ENCODE measurements around the gene GUCA2B. TPM values are rescaled to one million over a fixed set of nuclear protein-coding genes. Genes with fewer than 3 reads are reported as not detected.
A peak's percentile ranks its signal among the peaks of the same experiment; 100 is the strongest.

GUCA2B gene
- total RNA-seq, 1 donor from 2014 or later, result not detected

- intact Hi-C loops (cut with DNase I), result loop anchor here (10.0 kb wide), 1 partner anchor 605 kb away; the partner anchor contains the start of gene CLDN19
- DNase-seq (ENCODE audit: missing footprints), result no peak
- no peak for ATAC-seq
Observed at GRCh38 chr1:42140191-42140590, 13.0 kb upstream of the GUCA2B start.

- ATAC-seq (no peak), DNase-seq (ENCODE audit: missing footprints) (no peak)
- intact Hi-C loops (cut with DNase I), result loop anchor here (10.0 kb wide), 1 partner anchor 603 kb away; the partner anchor contains the start of gene CLDN19
Observed at GRCh38 chr1:42141978-42142377, 11.2 kb upstream of the GUCA2B start.

- intact Hi-C loops (cut with DNase I), result loop anchor here (10.0 kb wide), 1 partner anchor 602 kb away; the partner anchor contains the start of gene CLDN19
- no peak for DNase-seq (ENCODE audit: missing footprints)
- no peak for ATAC-seq
Observed at GRCh38 chr1:42142894-42143675, 10.1 kb upstream of the GUCA2B start.

GRCh38 chr1:42143896-42144710 is 9.1 kb upstream of the GUCA2B start:
- no peak for ATAC-seq
- intact Hi-C loops (cut with DNase I), result loop anchor here (10.0 kb wide), 1 partner anchor 601 kb away; the partner anchor contains the start of gene CLDN19
- no peak for DNase-seq (ENCODE audit: missing footprints)

- no peak for ATAC-seq
- intact Hi-C loops (cut with DNase I), result loop anchor here (10.0 kb wide), 1 partner anchor 600 kb away; the partner anchor contains the start of gene CLDN19
- DNase-seq (ENCODE audit: missing footprints), result no peak
Observed at GRCh38 chr1:42144711-42145388, 8.4 kb upstream of the GUCA2B start.

GRCh38 chr1:42145389-42145716 is 7.9 kb upstream of the GUCA2B start:
- ATAC-seq (no peak), DNase-seq (ENCODE audit: missing footprints) (no peak)
- intact Hi-C loops (cut with DNase I), result loop anchor here (10.0 kb wide), 1 partner anchor 599 kb away; the partner anchor contains the start of gene CLDN19

- DNase-seq (ENCODE audit: missing footprints) (no peak), ATAC-seq (no peak)
- intact Hi-C loops (cut with DNase I), result loop anchor here (10.0 kb wide), 1 partner anchor 599 kb away; the partner anchor contains the start of gene CLDN19
Observed at GRCh38 chr1:42145764-42146625, 7.2 kb upstream of the GUCA2B start.

- no peak for DNase-seq (ENCODE audit: missing footprints)
- ATAC-seq, result peak; percentile 56
Observed at GRCh38 chr1:42146626-42147320, 6.4 kb upstream of the GUCA2B start.

GRCh38 chr1:42148166-42148565 is 5.0 kb upstream of the GUCA2B start:
- intact Hi-C loops (cut with DNase I), result loop anchor here (10.0 kb wide), 1 partner anchor 597 kb away; the partner anchor contains the start of gene CLDN19
- no peak for DNase-seq (ENCODE audit: missing footprints)
- no peak for ATAC-seq

More at GRCh38 chr1:42146626-42147320, 6.4 kb upstream of the GUCA2B start:
- intact Hi-C loops (cut with DNase I), result loop anchor here (1.0 to 10.0 kb wide), 2 partner anchors 26 to 598 kb away; partner anchors contain the start of gene CLDN19

GRCh38 chr1:42150651-42151050 is 2.6 kb upstream of the GUCA2B start:
- intact Hi-C loops (cut with DNase I), result no loop called here

GRCh38 chr1:42152119-42152518 is 1.1 kb upstream of the GUCA2B start:
- intact Hi-C loops (cut with DNase I), result no loop called here
- peak; percentile 88 for ATAC-seq
- DNase-seq (ENCODE audit: missing footprints), result no peak

More at GRCh38 chr1:42150651-42151050, 2.6 kb upstream of the GUCA2B start:
- ATAC-seq (no peak), DNase-seq (ENCODE audit: missing footprints) (no peak)

- intact Hi-C loops (cut with DNase I), result no loop called here
- DNase-seq (ENCODE audit: missing footprints), result no peak
- no peak for ATAC-seq
Observed at GRCh38 chr1:42153624-42154023, 414 bp downstream of the GUCA2B start.

- ATAC-seq (no peak), DNase-seq (ENCODE audit: missing footprints) (no peak)
- intact Hi-C loops (cut with DNase I), result no loop called here
Observed at GRCh38 chr1:42154685-42155084, 1.5 kb downstream of the GUCA2B start.

GRCh38 chr1:42155362-42155761 is 2.2 kb downstream of the GUCA2B start:
- intact Hi-C loops (cut with DNase I), result no loop called here
- no peak for ATAC-seq
- no peak for DNase-seq (ENCODE audit: missing footprints)

GRCh38 chr1:42157667-42158066 is 4.5 kb downstream of the GUCA2B start:
- intact Hi-C loops (cut with DNase I), result no loop called here
- ATAC-seq, result no peak
- DNase-seq (ENCODE audit: missing footprints), result no peak

GRCh38 chr1:42158189-42158588 is 5.0 kb downstream of the GUCA2B start:
- DNase-seq (ENCODE audit: missing footprints) (no peak), ATAC-seq (no peak)
- intact Hi-C loops (cut with DNase I), result no loop called here

- intact Hi-C loops (cut with DNase I), result no loop called here
- no peak for ATAC-seq
- DNase-seq (ENCODE audit: missing footprints), result no peak
Observed at GRCh38 chr1:42162181-42162580, 9.0 kb downstream of the GUCA2B start.
